ENCODE data around the gene SLX4IP. TPM values are rescaled to one million over a fixed set of nuclear protein-coding genes. Genes with fewer than 3 reads are reported as not detected.

Gene SLX4IP
- polyA plus RNA-seq, 4 donors, result 3.8 to 11.1 (median 8.6) TPM

DNA sequence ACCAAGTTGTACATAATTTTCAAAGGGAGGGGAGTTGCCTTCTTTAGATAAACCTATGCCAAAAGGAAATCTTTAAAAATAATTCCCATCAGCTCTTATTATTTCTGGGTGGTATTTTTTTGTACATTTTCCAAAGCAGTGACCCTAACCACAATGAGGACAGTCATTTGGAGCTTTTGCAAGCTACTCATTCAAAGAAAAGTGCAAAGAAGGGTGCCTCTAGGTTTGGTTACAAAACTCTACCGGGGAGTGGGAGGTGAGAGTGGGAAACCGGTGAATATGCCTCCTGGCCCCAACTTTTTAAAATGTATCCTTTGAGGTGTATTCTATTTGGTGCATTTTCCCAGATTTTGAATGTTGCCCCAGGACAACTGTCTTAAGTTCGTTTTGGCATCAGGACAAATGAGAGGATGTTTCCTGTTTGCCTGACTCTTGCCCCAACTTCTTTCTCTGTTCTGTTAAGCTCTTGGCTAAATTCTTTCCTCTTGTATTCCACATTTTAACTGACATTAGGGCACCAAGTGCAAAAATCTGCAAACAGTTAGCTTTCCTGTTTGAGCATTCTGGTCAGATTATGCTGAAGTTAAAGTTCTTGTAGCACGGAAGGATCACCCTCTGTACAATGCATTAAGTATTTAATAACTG is 78.9 kb downstream of the SLX4IP start:
- no peak for DNase-seq (ENCODE audit: low read depth in 4 of 4, low spot score in 3 of 4)

DNA sequence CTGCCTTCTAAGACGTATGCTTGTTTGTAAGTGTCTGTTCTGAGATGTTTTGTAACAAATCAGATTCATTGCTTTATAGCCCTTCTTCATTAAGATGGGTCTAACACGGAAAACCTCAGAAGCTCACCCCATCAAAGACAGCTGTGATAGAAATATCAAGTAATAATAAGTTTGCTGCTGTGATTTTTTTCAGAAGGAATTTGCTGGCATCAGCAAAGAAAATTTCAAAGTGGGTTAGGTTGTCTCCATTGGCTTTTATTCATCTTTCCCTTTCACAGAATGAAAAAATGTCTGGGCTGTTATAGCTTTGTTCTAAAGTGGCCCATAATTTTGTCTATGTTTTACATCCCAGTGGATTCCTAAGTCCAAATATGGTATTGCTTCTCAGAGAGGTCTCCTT is 81.4 kb downstream of the SLX4IP start:
- DNase-seq (ENCODE audit: low read depth in 4 of 4, low spot score in 3 of 4), result no peak

DNA sequence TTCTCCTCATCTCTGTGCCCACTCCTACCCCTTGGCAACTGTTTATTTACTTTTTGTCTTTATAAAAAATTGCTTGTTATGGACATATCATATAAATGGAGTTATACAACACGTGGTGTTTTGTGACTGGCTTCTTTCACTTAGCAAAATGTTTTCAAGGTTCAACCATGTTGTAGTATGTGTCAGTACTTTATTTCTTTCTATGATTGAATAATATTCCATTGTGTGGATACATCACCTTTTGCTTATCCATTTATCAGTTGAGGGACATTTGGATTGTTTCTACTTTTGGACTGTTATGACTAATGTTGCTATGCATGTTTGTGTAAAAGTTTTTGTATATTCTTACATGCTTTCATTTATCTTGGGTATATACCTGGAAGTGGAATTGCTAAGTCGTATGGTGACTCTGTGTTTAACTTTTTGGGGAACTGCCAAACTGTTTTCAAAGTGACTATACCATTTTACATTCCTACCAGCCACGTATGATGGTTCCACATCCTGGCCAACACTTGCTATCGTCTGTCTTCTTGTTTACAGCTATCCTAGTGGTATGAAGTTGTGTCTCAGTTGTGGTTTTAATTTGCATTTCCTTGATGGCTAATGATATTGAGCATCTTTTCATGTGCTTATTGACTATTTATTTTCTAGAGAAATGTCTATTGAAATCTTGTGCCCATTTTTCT is 84.4 kb downstream of the SLX4IP start:
- DNase-seq (ENCODE audit: low read depth in 4 of 4, low spot score in 3 of 4), result no peak

DNA sequence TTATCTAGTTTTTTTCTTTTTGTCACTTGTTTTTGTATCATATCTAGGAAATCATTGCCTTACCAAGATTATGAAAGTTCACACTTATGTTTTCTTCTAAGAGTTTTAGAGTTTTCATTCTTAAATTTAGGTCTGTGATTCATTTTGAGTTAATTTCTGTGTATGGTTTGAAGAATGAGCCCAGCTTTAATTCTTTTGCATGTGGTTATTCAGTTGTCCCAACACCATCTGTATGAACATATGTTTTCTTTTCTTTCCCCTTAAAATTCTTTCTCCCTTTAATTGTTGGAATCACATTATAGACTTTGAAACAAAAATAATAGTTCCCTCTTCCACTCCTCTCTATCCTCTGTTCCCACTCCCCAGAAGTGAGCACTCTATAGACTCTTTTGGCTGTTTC is 85.4 kb downstream of the SLX4IP start:
- DNase-seq (ENCODE audit: low read depth in 4 of 4, low spot score in 3 of 4), result no peak

DNA sequence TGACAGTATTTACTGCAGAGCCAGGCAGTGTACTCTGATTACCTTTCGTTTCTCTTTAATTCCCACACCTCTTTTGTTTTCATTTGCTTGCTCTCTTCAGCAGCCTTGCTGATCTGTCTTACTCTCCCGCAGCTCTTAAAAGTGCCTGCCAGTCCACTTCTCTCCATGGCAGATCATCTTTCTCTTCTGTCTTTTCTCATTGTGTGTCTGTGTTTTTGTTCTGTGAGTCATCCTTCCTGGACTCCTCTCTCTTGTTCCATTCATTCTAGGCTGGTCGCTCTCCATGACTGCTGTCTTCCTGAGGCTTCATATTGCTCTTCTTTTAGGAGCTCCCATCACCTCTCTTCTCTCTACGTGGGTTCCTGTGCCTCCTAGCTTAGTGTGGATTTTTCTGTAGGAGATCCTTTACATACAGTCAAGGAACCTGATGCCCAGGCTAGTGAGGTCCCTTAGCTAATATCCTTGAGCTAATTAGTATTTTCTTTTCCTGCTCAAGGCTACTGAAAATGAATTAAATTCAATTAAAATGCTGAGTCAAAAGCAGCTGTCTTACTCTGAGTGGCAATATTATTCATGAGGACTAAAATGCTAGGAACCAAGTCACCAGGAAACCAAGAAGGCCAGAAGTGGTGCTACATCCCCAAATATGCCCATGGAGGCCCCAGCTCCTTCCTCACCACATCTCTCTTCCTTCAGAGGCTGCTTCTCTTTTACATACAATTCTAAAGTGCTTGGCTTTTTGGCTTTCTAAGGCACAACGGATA is 86.1 kb downstream of the SLX4IP start:
- DNase-seq (ENCODE audit: low read depth in 4 of 4, low spot score in 3 of 4), result no peak

DNA sequence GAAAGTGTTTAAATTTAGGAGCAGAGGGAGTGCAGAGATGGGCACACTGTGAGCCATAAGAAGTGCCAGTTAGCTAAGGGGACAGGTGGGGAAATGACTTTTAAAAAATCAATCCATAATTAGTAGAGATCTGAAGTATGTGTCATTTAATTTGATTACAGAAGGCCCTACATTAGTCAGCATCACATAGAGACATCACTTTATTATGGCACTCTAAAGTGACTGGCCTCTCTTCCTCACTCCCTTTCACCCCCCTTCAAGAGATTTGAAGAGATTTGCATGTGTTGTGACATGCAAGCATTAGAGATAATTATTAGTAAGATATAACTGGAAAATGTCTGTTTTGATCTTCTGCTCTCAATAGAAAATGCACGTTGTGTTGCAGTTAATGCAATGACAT is 86.7 kb downstream of the SLX4IP start:
- no peak for DNase-seq (ENCODE audit: low read depth in 4 of 4, low spot score in 3 of 4)

DNA sequence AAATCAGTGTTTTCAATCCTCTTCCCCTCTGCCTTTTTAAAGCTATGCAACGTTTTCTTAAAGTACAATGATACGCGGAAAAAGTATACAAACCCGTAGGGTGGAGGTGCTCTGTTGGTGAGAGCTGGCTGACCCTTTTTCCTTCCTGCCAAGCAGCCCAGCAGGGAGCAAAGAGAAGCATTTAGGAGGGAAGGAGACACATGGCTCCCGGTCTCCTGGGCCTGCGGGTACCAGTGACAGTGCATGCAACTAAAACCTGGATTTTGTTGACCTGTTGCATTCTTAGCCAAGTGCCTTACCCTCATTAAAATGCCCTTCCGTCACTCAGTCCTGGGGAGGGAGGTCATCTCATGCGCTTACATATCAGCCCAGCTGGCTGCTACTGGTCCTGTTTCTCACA is 87.2 kb downstream of the SLX4IP start:
- no peak for DNase-seq (ENCODE audit: low read depth in 4 of 4, low spot score in 3 of 4)

DNA sequence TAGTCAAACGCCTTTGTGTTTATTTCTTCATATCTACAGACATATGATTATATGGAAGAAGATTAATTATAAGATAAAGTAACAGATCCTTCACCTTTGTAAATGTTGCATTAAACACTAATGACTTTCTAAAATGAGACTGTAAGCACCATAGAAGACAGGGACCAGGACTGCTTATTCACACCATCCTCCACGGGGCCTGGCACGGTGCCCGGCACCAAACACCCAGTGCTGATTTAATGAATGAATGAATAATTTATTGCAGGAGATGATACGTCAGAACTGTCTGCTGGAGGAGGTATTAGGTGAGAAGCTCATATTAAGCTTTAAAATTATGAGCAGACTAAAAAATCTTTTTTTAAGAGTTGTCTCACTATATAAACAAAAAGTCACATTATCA is 88.3 kb downstream of the SLX4IP start:
- no peak for DNase-seq (ENCODE audit: low read depth in 4 of 4, low spot score in 3 of 4)

DNA sequence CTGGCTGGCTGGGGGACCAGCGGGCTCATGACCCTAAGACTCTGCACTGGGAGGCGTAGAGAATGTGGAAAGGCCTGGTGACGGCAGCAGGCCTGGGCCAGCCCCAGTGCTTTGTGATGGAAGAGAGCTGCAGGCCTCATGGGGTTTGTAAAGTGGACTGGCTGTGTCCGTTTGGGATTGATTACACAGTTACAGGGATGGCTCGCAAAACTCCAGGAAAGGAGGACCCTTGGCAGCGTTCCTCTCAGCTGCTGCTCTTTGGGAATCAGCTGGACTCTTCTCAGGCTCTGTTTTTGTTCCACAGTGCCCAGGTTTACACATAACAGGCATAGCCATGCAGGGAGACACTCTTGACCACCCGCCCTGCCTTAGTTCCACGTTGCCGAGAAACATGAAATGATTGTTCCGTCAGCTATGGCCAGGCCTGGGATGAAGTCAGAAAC is 89.0 kb downstream of the SLX4IP start:
- DNase-seq (ENCODE audit: low read depth in 4 of 4, low spot score in 3 of 4), result no peak

DNA sequence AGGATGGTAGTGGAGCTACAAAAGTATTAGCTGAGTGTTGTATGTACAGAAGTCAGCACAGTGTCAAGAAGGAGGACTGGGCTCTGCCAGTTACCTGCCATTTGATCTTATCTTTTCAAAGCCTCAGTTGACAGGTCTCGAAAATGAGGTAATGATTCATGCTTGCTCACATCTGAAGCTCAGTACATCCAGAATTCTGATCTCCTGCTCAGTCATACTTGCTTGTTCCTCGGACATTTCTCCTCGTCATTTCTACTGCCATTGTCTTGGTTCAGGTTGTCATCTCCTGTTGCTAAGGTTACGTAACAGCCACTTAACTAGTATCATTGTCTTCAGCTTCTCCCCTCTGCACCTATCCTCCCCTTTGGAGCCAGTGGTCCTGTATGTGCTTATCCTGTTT is 89.5 kb downstream of the SLX4IP start:
- no peak for DNase-seq (ENCODE audit: low read depth in 4 of 4, low spot score in 3 of 4)

DNA sequence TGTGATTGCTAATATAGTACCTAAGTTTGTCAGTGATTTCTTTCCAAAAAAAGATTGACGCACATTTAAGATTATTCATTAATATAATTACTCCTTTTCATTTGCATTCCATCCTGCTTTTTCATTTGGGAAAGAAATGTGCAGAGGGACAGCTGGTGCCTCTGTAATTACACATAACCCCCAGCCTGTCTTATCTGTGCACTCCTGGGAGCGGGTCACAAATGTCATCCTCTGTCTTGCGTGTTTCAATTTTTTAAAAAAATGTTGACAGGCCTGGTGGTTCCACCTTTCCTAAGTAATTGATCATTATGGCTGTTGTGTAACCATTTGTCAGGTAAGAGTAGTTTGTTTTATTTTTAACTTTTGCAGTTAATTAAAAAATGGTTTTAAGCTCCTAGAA is 92.7 kb downstream of the SLX4IP start:
- DNase-seq (ENCODE audit: low read depth in 4 of 4, low spot score in 3 of 4), result no peak

DNA sequence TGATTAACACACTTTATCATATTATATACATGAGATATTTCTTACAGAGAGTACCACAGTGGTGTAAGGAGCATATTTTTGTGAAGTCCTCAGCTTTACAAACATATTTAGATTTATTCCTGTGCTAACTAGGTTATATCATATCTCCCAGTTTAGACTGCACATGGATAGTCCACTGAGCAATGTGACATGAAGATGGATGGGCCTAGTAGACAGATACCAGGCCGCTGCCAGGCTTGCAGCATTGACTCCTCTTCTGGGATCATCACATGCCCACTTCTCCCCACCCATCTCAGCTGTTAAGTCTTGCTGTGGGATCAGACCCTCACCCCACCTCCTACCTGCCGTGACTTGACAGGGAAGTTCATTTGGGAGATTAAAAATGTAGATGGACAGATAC is 95.8 kb downstream of the SLX4IP start:
- no peak for DNase-seq (ENCODE audit: low read depth in 4 of 4, low spot score in 3 of 4)

DNA sequence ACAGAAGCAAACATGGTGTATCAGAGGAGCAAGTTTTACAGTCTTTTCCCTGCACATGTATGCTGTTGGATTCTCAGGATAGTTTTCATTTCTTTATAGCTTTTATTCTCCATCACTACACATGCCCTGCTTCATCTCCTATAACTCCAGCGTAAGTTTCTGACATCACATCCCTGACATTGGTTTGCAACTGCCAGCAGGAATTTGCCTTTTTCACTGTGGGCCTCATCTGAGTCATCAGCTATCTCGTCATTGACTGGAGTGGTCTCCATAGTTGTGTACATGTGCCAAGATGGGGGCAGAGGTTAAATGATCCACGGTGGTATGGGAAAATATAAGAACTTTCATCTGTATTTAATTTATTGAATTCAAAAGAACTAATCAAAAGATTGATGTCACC is 96.7 kb downstream of the SLX4IP start:
- DNase-seq (ENCODE audit: low read depth in 4 of 4, low spot score in 3 of 4), result no peak

DNA sequence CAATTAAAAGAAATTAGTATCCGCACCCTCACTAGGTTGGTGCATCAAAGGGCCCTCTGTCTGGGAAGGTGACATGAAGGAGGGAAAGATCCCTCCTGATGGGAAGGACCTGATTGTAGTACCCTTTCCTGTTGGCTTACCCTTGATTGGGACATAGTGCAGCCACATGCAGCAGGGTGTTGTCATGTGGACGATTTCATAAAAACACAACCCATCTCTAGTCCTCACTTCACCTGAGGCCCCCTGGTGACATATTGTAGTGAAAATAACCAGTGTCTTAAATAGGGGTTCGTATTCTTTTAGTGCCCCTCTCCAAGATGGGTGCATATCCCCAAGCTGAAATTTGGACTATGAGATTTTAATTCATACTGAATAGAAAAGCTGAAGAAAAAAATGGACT is 97.3 kb downstream of the SLX4IP start:
- no peak for DNase-seq (ENCODE audit: low read depth in 4 of 4, low spot score in 3 of 4)

DNA sequence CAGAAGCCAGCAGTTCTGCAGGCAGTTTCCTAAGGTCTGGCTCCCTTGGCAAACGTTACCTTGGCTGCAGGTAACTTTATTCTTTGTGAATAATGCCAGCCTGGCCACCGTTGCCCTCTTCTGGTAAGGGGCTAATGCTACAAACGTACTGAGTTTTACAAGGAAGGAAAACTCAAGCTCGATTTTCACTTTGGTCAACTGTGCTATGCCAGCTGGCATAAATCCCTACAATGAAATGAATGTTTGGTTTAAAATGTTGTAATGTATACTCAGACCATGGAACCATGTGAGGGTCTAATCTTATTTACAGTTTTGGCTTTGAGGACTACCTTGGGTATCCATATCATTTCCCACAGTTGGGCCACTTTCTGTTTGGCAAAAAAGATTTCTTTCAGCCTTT is 101.4 kb downstream of the SLX4IP start:
- no peak for DNase-seq (ENCODE audit: low read depth in 4 of 4, low spot score in 3 of 4)

DNA sequence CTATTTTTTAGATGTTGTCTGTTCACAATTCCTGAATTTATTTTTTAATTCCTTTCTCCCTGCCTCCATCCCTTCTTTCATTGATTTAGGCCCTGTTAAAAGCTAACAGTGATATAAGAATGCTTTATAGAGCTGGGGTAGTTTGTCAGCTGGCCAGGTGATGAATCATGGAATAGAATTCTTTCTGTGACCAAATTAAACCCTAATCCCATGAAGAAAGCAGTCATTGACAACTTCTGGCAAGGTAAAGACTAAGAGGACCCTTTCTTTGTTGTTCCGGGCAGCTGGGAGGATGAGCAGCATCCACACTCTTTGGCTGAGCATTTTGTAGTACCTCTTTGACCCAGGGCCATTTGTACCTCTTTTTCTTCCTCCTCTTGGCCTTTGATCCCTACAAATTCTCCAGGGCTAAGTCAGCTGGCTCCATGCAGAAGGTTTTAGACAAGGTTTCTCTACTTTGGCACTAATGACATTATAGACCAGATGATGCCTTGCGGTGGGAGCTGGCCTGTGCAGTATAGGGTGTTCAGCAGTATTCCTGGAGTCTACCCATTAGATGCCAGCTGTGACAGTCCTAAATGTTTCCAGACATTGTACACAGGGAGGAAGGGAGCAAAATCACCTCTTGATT is 102.9 kb downstream of the SLX4IP start:
- DNase-seq (ENCODE audit: low read depth in 4 of 4, low spot score in 3 of 4), result no peak

DNA sequence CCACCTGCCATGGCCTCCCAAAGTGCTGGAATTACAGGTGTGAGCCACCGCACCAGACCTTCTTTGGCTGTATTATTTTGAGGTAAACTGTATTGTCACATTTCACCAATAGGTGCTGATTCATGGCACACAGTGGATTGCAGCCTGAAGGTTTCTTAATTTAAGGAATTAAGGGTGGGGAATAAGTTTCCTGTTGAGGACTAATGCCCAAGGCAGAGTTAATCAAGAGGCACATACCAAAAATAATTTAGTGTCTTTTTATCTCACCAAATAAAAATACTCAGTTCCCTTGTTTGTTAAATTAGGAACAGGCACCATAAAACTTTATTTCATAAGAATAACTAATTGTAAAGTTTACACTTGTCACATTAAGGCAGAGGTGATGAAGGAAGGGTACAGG is 103.7 kb downstream of the SLX4IP start:
- DNase-seq (ENCODE audit: low read depth in 4 of 4, low spot score in 3 of 4), result no peak

DNA sequence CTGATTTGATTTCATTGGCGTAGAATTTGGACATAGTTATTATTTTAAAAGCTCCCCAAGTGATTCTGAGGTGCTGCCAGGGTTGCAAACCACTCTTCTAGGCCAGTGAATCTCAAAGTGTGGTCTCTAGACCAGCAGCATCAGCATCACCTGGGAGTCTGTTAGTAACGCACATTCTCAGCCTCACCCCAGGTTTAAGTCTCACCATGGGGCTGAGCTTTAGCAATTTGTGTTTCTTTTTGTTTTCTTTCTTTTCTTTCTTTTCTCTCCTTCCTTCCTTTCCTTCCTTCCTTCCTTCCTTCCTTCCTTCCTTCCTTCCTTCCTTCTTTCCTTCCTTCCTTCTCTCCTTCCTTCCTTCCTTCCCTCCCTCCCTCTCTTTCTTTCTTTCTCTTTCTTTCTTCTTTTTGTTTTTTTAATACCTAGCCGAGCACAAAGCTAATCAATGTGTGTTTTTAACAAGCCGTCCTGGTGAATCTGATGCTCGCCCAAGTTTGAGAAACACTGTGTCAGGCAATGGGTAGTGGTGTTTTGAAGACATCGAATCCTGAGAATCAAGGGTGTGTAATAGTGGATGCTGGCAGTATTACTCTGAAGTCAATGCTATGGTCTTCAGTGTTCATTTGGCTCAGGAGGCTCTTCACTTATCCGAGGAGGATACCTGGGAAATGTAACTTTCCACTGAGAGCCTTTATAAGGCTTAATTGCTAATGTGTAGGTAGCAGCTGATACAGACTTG is 104.9 kb downstream of the SLX4IP start:
- no peak for DNase-seq (ENCODE audit: low read depth in 4 of 4, low spot score in 3 of 4)

DNA sequence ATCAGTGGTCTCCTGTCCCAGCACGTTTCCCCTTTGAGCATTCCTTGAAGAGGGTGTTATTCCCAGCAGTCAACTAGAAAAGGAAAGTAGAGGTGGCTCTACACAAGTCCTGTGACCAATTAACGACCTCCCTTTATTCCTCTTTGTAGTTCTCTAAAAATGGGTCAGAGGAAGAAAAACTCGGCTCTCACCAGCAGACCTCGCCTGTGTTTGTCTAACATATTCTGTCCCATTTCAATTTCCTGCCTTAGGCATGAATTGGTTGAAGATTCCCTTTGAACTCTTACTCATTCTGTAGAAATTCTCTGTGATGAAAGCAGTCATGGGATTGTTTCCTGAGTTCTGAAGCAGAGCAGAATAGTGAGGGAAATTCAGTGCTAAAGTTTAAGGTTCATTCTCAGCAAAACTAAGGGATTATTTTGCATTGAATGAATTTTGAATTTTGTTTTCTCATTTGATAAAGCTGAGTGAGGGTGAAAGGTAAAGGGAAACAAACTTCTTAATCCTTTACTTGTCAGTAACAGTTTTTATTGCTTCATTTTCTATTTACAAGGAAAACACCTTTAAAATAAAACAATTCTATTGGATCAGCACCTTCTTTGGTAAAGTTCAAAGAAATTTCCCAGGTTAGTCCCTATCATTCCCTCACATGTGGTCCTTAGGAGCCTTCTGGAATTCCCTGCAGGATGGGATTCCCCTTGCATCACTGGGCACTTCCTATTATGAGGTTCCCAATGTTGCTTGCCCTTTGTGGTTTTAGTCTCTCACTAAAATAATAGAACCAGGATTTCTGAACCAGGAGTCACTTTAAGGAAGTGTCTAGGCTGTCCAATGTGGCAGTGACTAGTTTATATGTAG is 105.8 kb downstream of the SLX4IP start:
- DNase-seq (ENCODE audit: low read depth in 4 of 4, low spot score in 3 of 4), result no peak

All from left renal pelvis (tissue), 4 donors.